Ovary (tissue), 9 donors: ENCODE results near the gene GOT1. TPM values are rescaled to one million over a fixed set of nuclear protein-coding genes. Genes with fewer than 3 reads are reported as not detected.

ENCODE experiments used
- DNase-seq, 5 donors: peaks; one replicate each; pipeline ENCODE4 v3.0.0-alpha.2; 2019 to 2020
- H3K27ac ChIP-seq, 2 donors: fragments of 200-600 bp; one replicate each; pipeline versions ENCODE4 v1.5.1 to v1.8.0; 2019 to 2022
- H3K27me3 ChIP-seq: fragments of 200-600 bp; one replicate; pipeline ENCODE4 v1.8.0; 2022
- H3K36me3 ChIP-seq: fragments of 200-600 bp; sonication (generic); one replicate; pipeline ENCODE4 v1.5.1; 2019
- H3K4me1 ChIP-seq: one replicate; pipeline ENCODE4 v1.8.1; 2013; ENCODE audit warnings: mild to moderate bottlenecking, moderate library complexity; ENCODE audit not compliant: insufficient read depth
- H3K4me3 ChIP-seq: fragments of 200-600 bp; sonication (generic); one replicate; pipeline ENCODE4 v1.5.1; 2017
- H3K9me3 ChIP-seq, 2 donors: fragments of 200-600 bp in 1 of 2; sonication (generic) in 1 of 2; one replicate each; pipeline versions ENCODE4 v1.5.1 to v1.8.1; 2013 to 2019; ENCODE audit warnings: mild to moderate bottlenecking in 1 of 2, moderate library complexity in 1 of 2
- CTCF ChIP-seq, 3 donors: fragments of 450-650 bp in 2 of 3; fragments of 200-600 bp in 1 of 3; IDR thresholded peaks; one replicate each; pipeline versions ENCODE4 v1.5.1 to v1.8.0; 2016 to 2022; ENCODE audit warnings: antibody characterized with exemption in 3 of 3, mild to moderate bottlenecking in 1 of 3
- EP300 ChIP-seq: sonication (generic); formaldehyde crosslinking; IDR thresholded peaks from one replicate; pipeline ENCODE4 v1.6.1; 2017; ENCODE audit warnings: antibody characterized with exemption
- POLR2A ChIP-seq: fragments of 450-650 bp; IDR thresholded peaks from one replicate; pipeline ENCODE4 v1.6.1; 2017; ENCODE audit warnings: antibody characterized with exemption, mild to moderate bottlenecking, moderate library complexity
- WGBS, 3 donors: extraction: QIAGEN DNeasy Blood & Tissue Kit in 1 of 3; methylation state at CpG; one replicate each; pipeline versions ENCODE4 v1.1.5 to v1.1.7; 2013 to 2017; 5-methylcytosine and 5-hydroxymethylcytosine counted together
- intact Hi-C, 4 donors: fragments of 100-400 bp; cut with DNase I; formaldehyde crosslinking; loops; one replicate each; pipeline versions ENCODE4 v1.11.0 to v1.15.1; 2022 to 2023
- polyA plus RNA-seq, 2 donors: library from polyadenylated mRNA; stranded (reverse); fragments of 200-250 nt in 1 of 2; fragments of 350-450 nt in 1 of 2; fragmentation: Illumina TruSeq in 1 of 2; extraction: RNeasy Lipid Tissue Mini Kit (QIAGEN cat#74804) in 1 of 2; gene quantifications; one replicate each; pipeline ENCODE4 v1.2.3, GENCODE V29; 2013 to 2014
- total RNA-seq, 7 donors: library from RNA; depleted of rRNA in 2 of 7; stranded (reverse); fragments of >200 nt in 2 of 7; fragmentation: NEBNext Ultra II Directional in 3 of 7; extraction: Animal tissue kit (Norgen Biotek cat#: 25700) in 3 of 7; gene quantifications; one replicate each; pipeline versions ENCODE4 v1.1.0 to v1.2.4, GENCODE V29; 2016 to 2023
- donor health status: DM: no; HTN: no; CAD: no; lungs with moderate emphysema.
- donor health status: DM: no; HTN: no; CAD: no.
- donor health status: Bipolar disorder and iron deficiency.
- donor health status: DM: yes; HTN: yes; CAD: no.
- donor health status: DM: no; HTN: no; CAD: no.
- donor health status: DM: yes; HTN: yes; CAD: no.

Gene GOT1
- total and polyA plus RNA-seq, 9 donors = 12.5 to 80.4 (median 18.2) TPM

DNA sequence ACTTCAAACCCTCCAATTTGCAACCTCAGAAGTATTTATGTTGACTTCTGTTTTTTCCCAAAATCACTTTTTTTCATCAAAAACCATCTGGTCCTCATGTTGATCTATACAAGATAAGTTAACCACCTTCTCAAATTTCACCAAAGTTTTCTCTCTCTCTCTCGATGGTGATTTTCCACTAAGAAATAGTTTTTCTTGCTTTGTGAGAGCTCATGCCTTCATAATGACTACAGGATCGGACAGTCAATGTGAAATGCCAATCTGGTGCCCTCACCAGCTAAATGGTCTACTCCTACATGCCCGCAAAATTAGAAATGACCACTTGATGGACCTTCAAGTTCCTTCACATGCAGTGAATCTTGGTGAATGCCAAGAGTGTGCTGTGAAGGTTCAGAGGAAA is 60.9 kb downstream of the GOT1 start:
- no peak overlapping the region for H3K27ac ChIP-seq
- no peaks in the 10 kb centered on the region for H3K4me1 ChIP-seq
- DNase-seq = no peak
- no peaks in the 10 kb centered on the region for H3K36me3 ChIP-seq
- H3K4me3 ChIP-seq = no peak overlapping the region
- WGBS, 3 donors = 90% methylated on average over 3 of the region's 3 CpGs
- no peaks in the 10 kb centered on the region for H3K27me3 ChIP-seq
- intact Hi-C loops = no loop called here
- TF ChIP-seq EP300 = no peak
- TF ChIP-seq CTCF (IDR thresholded peaks at IDR 0.05) = no peak
- no peak for TF ChIP-seq POLR2A
- H3K9me3 ChIP-seq = no peaks in the 10 kb centered on the region

GRCh38 chr10:99369126-99369525 is 61.3 kb downstream of the GOT1 start:
- intact Hi-C loops = no loop called here
- H3K4me3 ChIP-seq = no peak overlapping the region
- WGBS, 3 donors = 86 to 89% (median 88%) methylated on average over 5 of the region's 5 CpGs
- no peaks in the 10 kb centered on the region for H3K27me3 ChIP-seq
- DNase-seq = no peak
- no peak overlapping the region for H3K27ac ChIP-seq
- no peaks in the 10 kb centered on the region for H3K4me1 ChIP-seq
- no peaks in the 10 kb centered on the region for H3K36me3 ChIP-seq
- no peaks in the 10 kb centered on the region for H3K9me3 ChIP-seq
- no peak for TF ChIP-seq POLR2A
- TF ChIP-seq EP300 = no peak
- TF ChIP-seq CTCF (IDR thresholded peaks at IDR 0.05) = no peak

GRCh38 chr10:99368646-99369045 is 61.8 kb downstream of the GOT1 start:
- WGBS, 3 donors = 44 to 59% (median 56%) methylated on average over 1 of the region's 1 CpG
- TF ChIP-seq POLR2A = no peak
- TF ChIP-seq EP300 = no peak
- no peak for TF ChIP-seq CTCF (IDR thresholded peaks at IDR 0.05)
- H3K9me3 ChIP-seq = no peaks in the 10 kb centered on the region
- no peaks in the 10 kb centered on the region for H3K27me3 ChIP-seq
- no peaks in the 10 kb centered on the region for H3K36me3 ChIP-seq
- no peak overlapping the region for H3K4me3 ChIP-seq
- no peak overlapping the region for H3K27ac ChIP-seq
- intact Hi-C loops = no loop called here
- no peaks in the 10 kb centered on the region for H3K4me1 ChIP-seq
- DNase-seq = no peak

DNA sequence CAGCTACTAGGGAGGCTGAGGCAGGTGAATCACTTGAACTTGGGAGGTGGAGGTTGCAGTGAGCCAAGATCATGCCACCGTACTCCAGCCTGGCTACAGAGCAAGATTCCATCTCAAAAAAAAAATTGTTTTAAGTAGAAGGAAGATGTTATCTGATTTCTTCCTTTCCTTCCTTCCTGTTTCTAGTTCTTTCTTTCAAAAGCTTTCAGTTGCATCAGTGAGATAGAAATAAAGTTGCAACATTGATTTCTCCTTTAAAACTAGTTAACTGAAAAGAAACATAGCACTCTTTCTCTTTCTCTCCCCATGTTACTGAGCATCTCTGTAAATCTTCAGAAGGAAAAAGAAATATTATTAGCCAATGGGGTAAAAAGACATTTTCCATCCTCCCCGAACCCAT is 63.8 kb downstream of the GOT1 start:
- Histone ChIP-seq H3K36me3 (no peaks in the 10 kb centered on the region), H3K27me3 (no peaks in the 10 kb centered on the region), H3K4me3 (no peak overlapping the region), H3K9me3 (no peaks in the 10 kb centered on the region), H3K27ac (no peak overlapping the region), H3K4me1 (no peaks in the 10 kb centered on the region)
- intact Hi-C loops = no loop called here
- TF ChIP-seq EP300 = no peak
- no peak for TF ChIP-seq POLR2A
- no peak for TF ChIP-seq CTCF (IDR thresholded peaks at IDR 0.05)
- no peak for DNase-seq
- 88 to 90% (median 89%) methylated on average over 2 of the region's 2 CpGs for WGBS, 3 donors

DNA sequence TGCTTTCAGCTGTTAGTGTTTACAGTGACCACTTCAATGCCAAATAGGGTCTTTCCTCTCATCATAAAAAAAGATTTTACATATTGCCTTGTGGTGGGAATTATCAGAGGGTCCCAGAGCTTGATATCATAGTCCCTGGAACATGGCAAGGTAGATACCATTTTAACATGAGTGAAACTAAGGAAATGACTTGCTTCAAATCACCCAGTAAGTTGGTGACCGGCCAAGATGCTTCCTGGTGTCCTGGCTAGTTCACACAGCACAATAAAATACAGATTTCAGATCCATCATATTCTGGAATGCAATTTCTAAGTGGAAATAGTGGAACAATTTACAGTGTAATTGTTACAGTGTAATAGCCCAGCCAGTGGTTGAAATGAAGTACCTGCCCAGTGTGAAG is 64.7 kb downstream of the GOT1 start:
- no peak overlapping the region for H3K4me3 ChIP-seq
- H3K27me3 ChIP-seq = no peaks in the 10 kb centered on the region
- no peaks in the 10 kb centered on the region for H3K36me3 ChIP-seq
- DNase-seq = no peak
- no peak overlapping the region for H3K27ac ChIP-seq
- 78 to 85% (median 80%) methylated on average over 1 of the region's 1 CpG for WGBS, 3 donors
- TF ChIP-seq POLR2A = no peak
- TF ChIP-seq CTCF (IDR thresholded peaks at IDR 0.05) = no peak
- no peak for TF ChIP-seq EP300
- H3K9me3 ChIP-seq = no peaks in the 10 kb centered on the region
- H3K4me1 ChIP-seq = no peaks in the 10 kb centered on the region
- intact Hi-C loops = no loop called here
